CD4-positive, alpha-beta T cell treated with Interleukin-2 at 100 ng/mL for 4 hours (primary cell): Measurements from ENCODE around the gene MBD6.

Experiments used
- DNase-seq: peaks from one replicate; pipeline ENCODE4 v3.0.0-alpha.2; 2020; ENCODE audit warnings: low spot score

The MBD6 gene

GRCh38 chr12:57576613-57577160, 54.1 kb downstream of the MBD6 start:
- DNase-seq, result no peak

DNA sequence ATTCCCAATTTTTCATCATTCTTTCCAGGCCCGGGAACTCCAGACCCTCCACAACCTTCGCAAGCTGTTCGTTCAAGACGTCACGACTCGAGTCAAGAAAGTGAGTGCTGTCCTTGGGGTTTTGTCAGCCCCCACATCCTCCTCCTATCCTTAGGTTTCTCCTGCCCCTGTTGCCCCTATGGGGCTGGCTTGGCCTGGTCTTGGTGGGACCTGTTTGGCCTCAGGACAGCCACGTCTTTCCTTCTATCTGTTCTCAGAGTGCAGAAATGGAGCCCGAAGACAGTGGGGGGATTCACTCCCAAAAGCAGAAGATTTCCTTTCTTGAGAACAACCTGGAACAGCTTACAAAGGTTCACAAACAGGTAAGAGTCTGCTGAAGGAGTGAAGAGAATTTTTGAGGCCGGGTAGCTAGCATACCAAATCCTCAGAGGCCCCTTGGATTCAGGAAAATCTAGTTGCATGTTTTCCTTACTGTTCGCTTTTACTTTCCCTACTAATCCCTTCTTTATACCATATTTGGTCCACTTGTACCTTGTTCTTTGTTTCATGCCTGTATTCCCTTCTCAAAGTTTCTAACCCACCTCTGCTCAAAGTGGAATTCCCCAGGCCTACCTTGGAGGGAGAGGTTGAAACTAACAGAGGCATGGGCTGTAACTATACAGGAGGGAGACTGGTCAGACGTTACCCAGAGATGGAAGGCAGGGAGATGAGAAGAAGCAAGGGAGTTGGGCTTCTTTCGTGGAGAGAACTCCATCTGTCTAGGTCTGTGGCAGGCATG, 55.5 kb downstream of the MBD6 start:
- no peak for DNase-seq

DNA sequence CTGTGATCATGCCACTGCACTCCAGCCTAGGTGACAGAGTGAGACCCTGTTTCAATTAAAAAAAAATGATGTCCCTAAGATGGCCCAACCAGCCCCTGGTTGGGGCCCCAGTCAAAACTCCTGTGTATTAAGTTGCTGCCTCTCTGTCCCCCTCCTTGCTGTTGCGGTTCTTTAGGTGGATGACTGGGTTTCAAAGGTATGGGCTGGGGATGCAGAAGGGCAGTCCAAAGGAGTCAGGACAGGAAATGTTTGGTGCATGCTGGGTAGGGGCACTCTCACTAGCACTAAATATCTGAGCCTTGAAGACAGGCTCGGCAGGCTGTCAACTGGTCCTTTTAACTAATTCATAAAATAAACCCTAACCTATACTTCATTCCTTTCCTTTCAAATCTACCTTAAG, 56.4 kb downstream of the MBD6 start:
- DNase-seq, result no peak
